ENCODE results near the gene ZMAT2.

The ZMAT2 gene

GRCh38 chr5:140672455-140673186 is 27.6 kb upstream of the ZMAT2 start:
- TF ChIP-seq CTCF (IDR thresholded peaks at IDR 0.05; ENCODE audit: low read depth, low read length): no peak
- no peak for DNase-seq (ENCODE audit: extremely low read depth, low read depth)

- no peak for DNase-seq (ENCODE audit: extremely low read depth, low read depth)
- TF ChIP-seq CTCF (IDR thresholded peaks at IDR 0.05; ENCODE audit: low read depth, low read length): no peak
Observed at GRCh38 chr5:140673187-140673976, 26.9 kb upstream of the ZMAT2 start, which contains the start of gene DND1. DND1 (minus strand) TSS chr5:140673576; CDS start chr5:140673542, 34 bp downstream.

- DNase-seq (ENCODE audit: extremely low read depth, low read depth): no peak
- no peak for TF ChIP-seq CTCF (IDR thresholded peaks at IDR 0.05; ENCODE audit: low read depth, low read length)
Observed at GRCh38 chr5:140674211-140674610, 26.0 kb upstream of the ZMAT2 start.

GRCh38 chr5:140674629-140675028 is 25.6 kb upstream of the ZMAT2 start:
- TF ChIP-seq CTCF (IDR thresholded peaks at IDR 0.05; ENCODE audit: low read depth, low read length): no peak
- no peak for DNase-seq (ENCODE audit: extremely low read depth, low read depth)

- TF ChIP-seq CTCF (IDR thresholded peaks at IDR 0.05; ENCODE audit: low read depth, low read length): no peak
- no peak for DNase-seq (ENCODE audit: extremely low read depth, low read depth)
Observed at GRCh38 chr5:140677947-140678346, 22.3 kb upstream of the ZMAT2 start.

- no peak for TF ChIP-seq CTCF (IDR thresholded peaks at IDR 0.05; ENCODE audit: low read depth, low read length)
- no peak for DNase-seq (ENCODE audit: extremely low read depth, low read depth)
Observed at GRCh38 chr5:140678993-140679392, 21.3 kb upstream of the ZMAT2 start.

GRCh38 chr5:140690376-140690932 is 9.8 kb upstream of the ZMAT2 start:
- no peak for TF ChIP-seq CTCF (IDR thresholded peaks at IDR 0.05; ENCODE audit: low read depth, low read length)
- DNase-seq (ENCODE audit: extremely low read depth, low read depth): no peak

Data from AG09319 (cell line).